Adrenal gland (tissue), 12 donors: Measurements from ENCODE around the gene C9. TPM values are rescaled to one million over a fixed set of nuclear protein-coding genes. Genes with fewer than 3 reads are reported as not detected.

ENCODE experiments used
- DNase-seq, 7 donors: peaks; one replicate each; pipeline ENCODE4 v3.0.0-alpha.2; 2019 to 2020
- H3K27ac ChIP-seq, 5 donors: fragments of 200-600 bp; sonication (generic) in 4 of 5; 1 replicate in 3 of 5; 2 replicates in 2 of 5; pipeline versions ENCODE4 v1.5.1 to v1.8.0; 2016 to 2020; ENCODE audit warnings: mild to moderate bottlenecking in 1 of 5
- H3K27me3 ChIP-seq: fragments of 200-600 bp; 2 replicates; pipeline ENCODE4 v1.8.0; 2021
- H3K36me3 ChIP-seq, 2 donors: fragments of 200-600 bp; replicated peaks in 1 of 2; 1 replicate in 1 of 2; 2 replicates in 1 of 2; pipeline versions ENCODE4 v1.5.1 to v1.8.0; 2018 to 2022
- H3K4me1 ChIP-seq, 2 donors: fragments of 200-600 bp; replicated peaks in 1 of 2; 1 replicate in 1 of 2; 2 replicates in 1 of 2; pipeline versions ENCODE4 v1.5.1 to v1.8.0; 2018 to 2021
- H3K4me3 ChIP-seq, 4 donors: fragments of 200-600 bp; sonication (generic) in 3 of 4; one replicate each; pipeline ENCODE4 v1.5.1; 2016 to 2018
- H3K9me3 ChIP-seq, 3 donors: fragments of 200-600 bp; sonication (generic) in 1 of 3; replicated peaks in 1 of 3; 1 replicate in 2 of 3; 2 replicates in 1 of 3; pipeline versions ENCODE4 v1.5.1 to v1.8.0; 2016 to 2021
- CTCF ChIP-seq, 6 experiments: fragments of 450-650 bp in 4 of 6; fragments of 200-600 bp in 2 of 6; sonication (generic) in 1 of 6; IDR thresholded peaks; 1 replicate in 5 of 6; 2 replicates in 1 of 6; pipeline versions ENCODE4 v1.5.1 to v1.8.0; 2016 to 2021; ENCODE audit warnings: antibody characterized with exemption in 6 of 6, mild to moderate bottlenecking in 2 of 6, moderate library complexity in 1 of 6
- POLR2A ChIP-seq, 2 donors: fragments of 450-650 bp; IDR thresholded peaks; one replicate each; pipeline ENCODE4 v1.6.1; 2017; ENCODE audit warnings: antibody characterized with exemption in 2 of 2, mild to moderate bottlenecking in 2 of 2, moderate library complexity in 1 of 2
- WGBS, 4 donors: extraction: QIAGEN DNeasy Blood & Tissue Kit in 2 of 4; methylation state at CpG; one replicate each; pipeline versions ENCODE4 v1.1.5 to v1.1.7; 2013 to 2017; 5-methylcytosine and 5-hydroxymethylcytosine counted together
- intact Hi-C, 2 donors: fragments of 100-400 bp; cut with DNase I; formaldehyde crosslinking; loops; one replicate each; pipeline versions ENCODE4 v1.14.1 to v1.15.0; 2022 to 2023
- polyA plus RNA-seq, 3 donors: library from polyadenylated mRNA; stranded (reverse); fragments of 200-250 nt in 2 of 3; fragments of 350-450 nt in 1 of 3; fragmentation: Illumina TruSeq in 1 of 3; extraction: RNeasy Lipid Tissue Mini Kit (QIAGEN cat#74804) in 1 of 3; gene quantifications; one replicate each; pipeline ENCODE4 v1.2.3, GENCODE V29; 2013 to 2014
- total RNA-seq, 9 donors: library from RNA; depleted of rRNA in 4 of 9; stranded (reverse); fragments of >200 nt in 4 of 9; fragments of 120-200 nt in 1 of 9; fragmentation: NEBNext Ultra II Directional in 1 of 9; extraction: Animal tissue kit (Norgen Biotek cat#: 25700) in 1 of 9; gene quantifications; one replicate each; pipeline versions ENCODE4 v1.1.0 to v1.2.4, GENCODE V29; 2013 to 2023
- donor health status: healthy with polysubstance abuse.
- donor health status: Bipolar disorder and iron deficiency.
- donor health status: DM: yes; HTN: yes; CAD: no.
- donor health status: DM: no; HTN: no; CAD: no.
- donor health status: DM: no; HTN: no; CAD: no.
- donor health status: DM: yes; HTN: yes; CAD: no.

C9 gene
- total and polyA plus RNA-seq, 12 donors: 0.07 to 0.54 (median 0.40) TPM; not detected in 5

- Histone ChIP-seq H3K36me3 (no peaks in the 10 kb centered on the region), H3K9me3 (no peaks in the 10 kb centered on the region), H3K27ac (no peak overlapping the region), H3K4me1 (no peaks in the 10 kb centered on the region), H3K4me3 (no peak overlapping the region), H3K27me3 (no peaks in the 10 kb centered on the region)
- intact Hi-C loops: no loop called here
- TF ChIP-seq POLR2A (IDR thresholded peaks at IDR 0.05) (no peak), CTCF (IDR thresholded peaks at IDR 0.05) (no peak)
- DNase-seq: no peak
- 53 to 58% (median 56%) methylated on average over 1 of the region's 1 CpG for WGBS, 4 donors
These were observed 10.4 kb downstream of the C9 start for GRCh38 chr5:39353717-39354399.

- no peaks in the 10 kb centered on the region for H3K27me3 ChIP-seq
- TF ChIP-seq CTCF (IDR thresholded peaks at IDR 0.05) (no peak), POLR2A (IDR thresholded peaks at IDR 0.05) (no peak)
- H3K4me1 ChIP-seq: no peaks in the 10 kb centered on the region
- H3K4me3 ChIP-seq: no peak overlapping the region
- intact Hi-C loops: no loop called here
- no peaks in the 10 kb centered on the region for H3K36me3 ChIP-seq
- H3K9me3 ChIP-seq: no peaks in the 10 kb centered on the region
- no peak overlapping the region for H3K27ac ChIP-seq
- no peak for DNase-seq
- WGBS, 4 donors: 79 to 90% (median 85%) methylated on average over 1 of the region's 1 CpG
These were observed 11.3 kb downstream of the C9 start for GRCh38 chr5:39352951-39353350.

GRCh38 chr5:39352170-39352569 is 12.1 kb downstream of the C9 start:
- Histone ChIP-seq H3K9me3 (no peaks in the 10 kb centered on the region), H3K27ac (no peak overlapping the region), H3K36me3 (no peaks in the 10 kb centered on the region), H3K4me1 (no peaks in the 10 kb centered on the region), H3K27me3 (no peaks in the 10 kb centered on the region), H3K4me3 (no peak overlapping the region)
- whole genome bisulfite sequencing, 4 donors: 73 to 87% (median 79%) methylated on average over 2 of the region's 2 CpGs
- no peak for DNase-seq
- intact Hi-C loops: no loop called here
- TF ChIP-seq POLR2A (IDR thresholded peaks at IDR 0.05) (no peak), CTCF (IDR thresholded peaks at IDR 0.05) (no peak)

GRCh38 chr5:39349484-39349883 is 14.8 kb downstream of the C9 start:
- no peaks in the 10 kb centered on the region for H3K9me3 ChIP-seq
- no peak overlapping the region for H3K27ac ChIP-seq
- WGBS, 4 donors: 77 to 86% (median 81%) methylated on average over 4 of the region's 4 CpGs
- H3K36me3 ChIP-seq: no peaks in the 10 kb centered on the region
- H3K4me3 ChIP-seq: no peak overlapping the region
- intact Hi-C loops: no loop called here
- H3K27me3 ChIP-seq: no peaks in the 10 kb centered on the region
- TF ChIP-seq POLR2A (IDR thresholded peaks at IDR 0.05) (no peak), CTCF (IDR thresholded peaks at IDR 0.05) (no peak)
- DNase-seq: no peak
- no peaks in the 10 kb centered on the region for H3K4me1 ChIP-seq
